Hematopoietic multipotent progenitor cell treated with erythropoietin and hydrocortisone succinate and interleukin-3 and kit ligand, for 4 days (in vitro differentiated cells): Measurements from ENCODE around the gene HSD17B12.
A peak's percentile ranks its signal among the peaks of the same experiment; 100 is the strongest.

Experiments used
- DNase-seq: peaks from one replicate; pipeline ENCODE4 v3.0.0-alpha.2; 2015

Gene HSD17B12

GRCh38 chr11:43812471-43812870 is 131.9 kb downstream of the HSD17B12 start:
- DNase-seq = no peak

GRCh38 chr11:43818220-43818619 is 137.7 kb downstream of the HSD17B12 start:
- DNase-seq = no peak

DNA sequence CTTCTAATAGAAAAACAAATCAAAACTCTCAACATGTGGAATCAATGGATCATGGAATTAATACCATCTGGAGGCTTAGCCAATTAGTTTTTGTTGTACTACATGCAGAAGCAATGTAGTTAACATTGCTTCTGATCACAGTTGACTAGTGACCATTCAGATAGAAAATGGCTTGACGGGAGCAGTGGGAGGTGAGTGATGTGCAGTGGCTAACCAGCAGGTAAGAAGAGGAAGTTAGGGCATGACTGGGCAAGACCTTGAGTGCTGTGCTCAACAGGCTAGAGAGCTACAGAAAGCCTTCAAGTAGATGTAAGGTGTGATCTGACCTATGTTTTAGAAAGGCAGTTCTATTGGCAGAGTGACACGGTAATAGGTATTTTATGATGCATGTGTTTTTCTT is 139.4 kb downstream of the HSD17B12 start:
- DNase-seq = peak; percentile 16

DNA sequence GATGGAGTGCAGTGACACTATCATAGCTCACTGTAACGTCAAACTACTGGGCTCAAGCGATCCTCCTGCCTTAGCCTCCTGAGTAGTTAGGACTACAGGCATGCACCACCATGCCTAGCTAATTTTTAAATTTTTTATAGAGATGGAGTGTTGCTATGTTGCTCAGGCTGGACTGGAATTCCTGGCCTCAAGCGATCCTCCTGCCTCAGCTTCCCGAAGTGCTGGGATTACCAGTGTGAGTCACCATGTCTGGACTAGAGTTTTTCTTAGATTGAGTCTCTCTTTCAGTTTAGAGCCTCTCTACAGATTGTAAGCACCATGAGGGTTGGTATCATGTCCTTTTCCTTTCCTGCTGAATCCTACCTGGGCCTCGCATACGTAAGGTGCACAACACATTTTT is 142.8 kb downstream of the HSD17B12 start:
- no peak for DNase-seq

DNA sequence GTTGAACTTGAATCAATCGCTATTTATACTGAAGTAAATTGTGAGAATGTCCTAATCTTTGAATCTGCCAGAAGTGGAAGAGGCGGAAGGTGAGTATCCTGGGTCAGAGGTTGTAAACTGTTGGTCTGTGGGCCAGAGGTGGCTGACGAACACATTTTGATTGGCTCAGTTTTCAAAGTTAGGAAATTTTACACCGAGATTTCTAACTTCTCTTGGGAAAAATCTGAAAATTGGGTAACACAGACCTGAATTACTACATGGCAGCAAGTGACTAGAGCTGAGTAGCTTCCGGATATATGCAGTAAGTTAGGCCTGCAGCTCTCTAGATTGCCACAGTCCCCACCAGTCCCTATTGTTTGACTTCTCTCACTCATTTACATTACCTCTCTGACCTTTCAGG is 143.3 kb downstream of the HSD17B12 start:
- no peak for DNase-seq

DNA sequence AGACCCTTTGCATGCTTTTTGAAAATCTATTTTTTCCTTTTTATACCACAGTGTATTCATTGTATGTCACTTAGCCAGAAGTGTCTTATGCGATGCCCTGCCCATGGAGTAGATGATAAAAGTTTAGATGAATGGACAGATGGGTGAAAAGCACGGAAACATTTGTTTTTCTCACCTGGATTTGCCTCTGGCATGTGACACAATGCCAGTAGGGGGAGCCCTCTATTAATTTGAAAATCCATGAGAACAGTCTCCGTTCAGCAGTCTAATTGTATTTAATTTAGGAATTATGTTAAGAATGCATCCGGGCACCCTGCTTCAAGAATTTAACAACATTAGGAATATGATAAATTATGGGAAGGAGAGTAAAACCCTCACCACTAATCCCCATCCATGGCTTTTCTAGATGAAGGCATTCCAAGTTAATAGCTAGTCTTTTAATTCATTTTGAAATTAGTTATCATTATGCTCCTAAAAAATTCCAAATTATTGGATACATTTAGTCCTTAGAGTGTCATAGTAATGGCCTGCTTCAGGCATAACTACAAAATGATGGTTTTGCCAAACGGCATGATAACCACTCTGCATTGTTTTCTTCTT is 144.8 kb downstream of the HSD17B12 start:
- DNase-seq = peak; percentile 54

DNA sequence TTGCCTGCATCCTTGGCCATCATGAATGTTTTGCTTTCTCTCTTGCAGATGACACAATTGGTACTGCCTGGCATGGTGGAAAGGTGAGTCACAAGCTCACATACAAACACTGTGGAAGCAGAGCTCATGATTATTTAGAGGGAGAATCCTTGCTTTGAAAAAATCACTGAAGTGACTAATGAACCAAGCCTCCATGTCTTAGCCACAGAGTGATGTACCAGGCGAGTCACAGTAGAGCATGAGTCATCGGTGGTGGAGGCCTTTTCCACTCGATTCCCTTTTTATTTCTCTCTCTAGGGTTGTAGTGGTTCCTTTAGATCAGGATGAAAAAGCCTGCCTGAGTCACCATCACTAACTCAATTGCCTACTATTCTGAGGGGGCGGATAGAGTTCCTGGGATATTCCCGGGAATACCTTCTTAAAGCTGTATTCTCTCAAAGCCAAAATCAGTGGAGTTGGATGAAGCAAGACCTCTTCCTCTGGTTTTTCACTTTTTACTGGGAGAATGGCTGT is 150.4 kb downstream of the HSD17B12 start:
- peak; percentile 17 for DNase-seq

DNA sequence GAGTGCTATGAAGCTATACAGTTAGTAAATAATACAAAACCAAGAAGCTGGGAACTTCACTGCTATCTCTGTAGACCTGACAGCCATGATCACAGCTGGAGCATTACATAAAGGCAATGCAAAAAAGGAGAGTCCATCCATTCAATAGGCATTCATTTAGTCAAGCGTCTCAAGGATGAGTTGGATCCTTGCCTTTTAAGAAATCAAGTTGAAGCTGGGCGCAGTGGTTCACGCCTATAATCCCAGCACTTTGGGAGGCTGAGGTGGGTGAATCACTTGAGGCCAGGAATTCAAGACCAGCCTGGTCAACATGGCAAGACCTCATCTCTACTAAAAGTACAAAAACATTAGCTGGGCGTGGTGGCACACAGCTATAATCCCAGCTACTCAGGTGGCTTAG is 152.0 kb downstream of the HSD17B12 start:
- no peak for DNase-seq

DNA sequence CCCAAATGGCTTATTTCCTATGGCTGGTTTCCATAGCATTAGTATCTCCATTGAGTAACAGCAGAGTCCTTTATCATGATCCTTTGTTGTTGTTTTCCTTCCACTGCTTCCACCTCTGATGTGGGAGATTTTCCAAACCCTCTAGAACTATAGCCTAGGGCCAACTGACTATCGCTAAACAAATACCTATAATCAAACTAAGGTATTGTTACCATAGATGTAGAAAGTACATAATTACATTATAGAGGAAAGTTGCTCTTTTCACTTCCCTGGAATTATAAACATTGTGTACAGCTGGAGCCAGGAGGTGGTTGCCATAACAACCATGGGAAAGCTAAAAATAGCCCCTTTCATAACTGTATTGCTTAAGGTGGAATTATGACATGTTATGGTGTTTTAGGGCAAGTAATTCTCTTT is 153.1 kb downstream of the HSD17B12 start:
- DNase-seq = no peak

- DNase-seq = no peak
Observed at GRCh38 chr11:43834286-43834685, 153.7 kb downstream of the HSD17B12 start.

DNA sequence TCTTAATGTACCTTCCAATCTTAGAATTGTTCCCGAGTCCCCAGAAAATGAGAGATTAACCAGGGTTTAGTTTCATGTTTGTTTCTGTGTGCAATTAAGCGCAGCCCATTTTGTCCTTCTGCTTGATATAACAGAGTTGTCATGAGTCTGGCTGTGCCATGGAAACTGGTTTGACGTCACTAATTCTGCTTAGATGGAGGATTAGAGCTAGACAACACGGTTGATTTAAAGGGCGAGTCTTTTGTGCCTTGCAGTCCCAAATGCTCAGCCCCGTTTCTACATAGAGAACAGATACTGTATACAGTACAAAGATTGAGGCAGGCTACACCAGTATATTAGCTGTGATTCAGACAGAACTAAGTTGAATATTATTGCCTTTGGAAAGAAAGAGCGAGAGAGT is 154.6 kb downstream of the HSD17B12 start:
- no peak for DNase-seq

DNA sequence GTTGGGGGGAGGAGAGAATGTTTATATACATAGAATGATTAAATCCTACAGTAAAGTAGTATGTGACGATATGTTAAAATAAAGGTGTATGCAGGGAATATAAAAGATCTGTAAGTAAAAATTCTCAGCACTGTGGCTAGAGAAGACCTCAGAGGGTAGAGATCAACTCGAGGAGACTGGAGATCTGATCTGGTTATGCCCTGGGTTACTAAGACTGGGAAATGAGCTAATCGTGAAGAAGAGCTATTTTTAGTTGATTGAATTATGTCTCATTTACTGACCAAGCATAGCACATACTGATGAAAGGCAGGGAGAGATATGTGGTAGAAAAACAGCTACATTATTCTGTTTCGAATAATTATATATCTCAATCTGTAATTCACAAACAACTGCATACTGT is 157.3 kb downstream of the HSD17B12 start:
- no peak for DNase-seq

GRCh38 chr11:43842021-43842420 is 161.5 kb downstream of the HSD17B12 start:
- DNase-seq = no peak

GRCh38 chr11:43845816-43846215 is 165.3 kb downstream of the HSD17B12 start:
- no peak for DNase-seq

DNA sequence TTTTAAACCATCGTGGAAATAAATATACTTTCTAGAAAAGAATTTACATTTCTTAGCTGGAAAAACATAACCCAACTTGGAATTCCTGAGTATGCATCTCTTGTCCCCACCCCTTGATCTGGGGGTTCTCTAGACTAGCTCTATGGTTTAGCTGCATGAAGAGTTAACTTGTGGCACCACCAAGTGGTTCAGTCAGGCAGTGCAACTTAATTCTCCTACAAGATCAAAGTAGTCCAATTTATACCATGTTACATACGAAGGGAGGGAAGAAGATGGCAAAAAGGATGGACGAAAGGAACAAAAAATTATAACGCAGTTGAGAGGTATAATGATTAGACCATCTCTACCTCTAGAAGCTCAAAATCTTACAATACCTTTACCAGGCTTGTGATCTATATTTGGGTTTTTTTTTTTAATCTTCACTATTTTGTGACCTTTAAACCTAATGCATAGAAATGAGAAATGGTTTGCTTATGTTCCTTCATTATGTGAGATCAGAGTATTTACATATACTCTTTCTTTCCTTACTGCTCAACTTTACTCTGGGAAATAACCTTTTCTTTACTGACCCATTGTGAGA is 171.6 kb downstream of the HSD17B12 start:
- DNase-seq = peak; percentile 83

GRCh38 chr11:43853781-43854180 is 173.2 kb downstream of the HSD17B12 start:
- DNase-seq = no peak

DNA sequence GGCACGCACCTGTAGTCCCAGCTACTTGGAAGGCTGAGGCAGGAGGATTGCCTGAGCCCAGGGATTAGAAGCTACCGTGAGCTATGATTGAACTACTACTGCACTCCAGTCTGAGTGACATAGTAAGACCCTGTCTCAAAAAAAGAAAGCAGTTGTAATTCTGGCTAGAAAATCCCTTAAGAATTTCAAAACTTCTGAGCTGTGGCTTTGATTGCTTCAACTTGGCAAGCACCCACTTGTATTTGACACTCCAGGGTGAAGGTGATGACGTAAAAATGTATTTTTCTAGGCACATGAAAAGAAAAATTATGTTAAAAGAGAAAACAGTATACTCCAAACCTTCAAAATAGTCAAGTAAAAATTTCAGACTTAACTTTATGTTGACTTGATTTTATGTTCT is 176.5 kb downstream of the HSD17B12 start:
- no peak for DNase-seq

DNA sequence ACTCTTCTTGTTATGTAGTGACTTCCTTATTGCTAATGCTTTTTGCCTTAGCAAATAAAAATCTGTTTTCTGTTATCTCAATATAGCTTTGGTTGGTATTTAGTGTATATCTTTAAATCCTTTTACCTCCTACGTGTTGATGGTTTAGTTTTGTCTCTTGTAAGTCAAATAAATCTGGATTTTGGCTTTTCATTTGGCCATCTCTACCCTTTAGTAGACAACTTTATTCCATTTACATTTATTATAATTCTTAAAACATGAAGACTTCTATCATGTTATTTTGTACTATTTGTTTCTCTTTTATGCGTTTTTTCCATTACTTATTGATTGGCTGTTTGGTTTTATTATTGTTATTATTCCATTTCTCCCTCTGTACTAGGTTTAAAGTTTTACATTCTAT is 180.6 kb downstream of the HSD17B12 start:
- no peak for DNase-seq

- DNase-seq = no peak
Observed at GRCh38 chr11:43866520-43866919, 186.0 kb downstream of the HSD17B12 start.

- no peak for DNase-seq
Observed at GRCh38 chr11:43866969-43867368, 186.4 kb downstream of the HSD17B12 start.

DNA sequence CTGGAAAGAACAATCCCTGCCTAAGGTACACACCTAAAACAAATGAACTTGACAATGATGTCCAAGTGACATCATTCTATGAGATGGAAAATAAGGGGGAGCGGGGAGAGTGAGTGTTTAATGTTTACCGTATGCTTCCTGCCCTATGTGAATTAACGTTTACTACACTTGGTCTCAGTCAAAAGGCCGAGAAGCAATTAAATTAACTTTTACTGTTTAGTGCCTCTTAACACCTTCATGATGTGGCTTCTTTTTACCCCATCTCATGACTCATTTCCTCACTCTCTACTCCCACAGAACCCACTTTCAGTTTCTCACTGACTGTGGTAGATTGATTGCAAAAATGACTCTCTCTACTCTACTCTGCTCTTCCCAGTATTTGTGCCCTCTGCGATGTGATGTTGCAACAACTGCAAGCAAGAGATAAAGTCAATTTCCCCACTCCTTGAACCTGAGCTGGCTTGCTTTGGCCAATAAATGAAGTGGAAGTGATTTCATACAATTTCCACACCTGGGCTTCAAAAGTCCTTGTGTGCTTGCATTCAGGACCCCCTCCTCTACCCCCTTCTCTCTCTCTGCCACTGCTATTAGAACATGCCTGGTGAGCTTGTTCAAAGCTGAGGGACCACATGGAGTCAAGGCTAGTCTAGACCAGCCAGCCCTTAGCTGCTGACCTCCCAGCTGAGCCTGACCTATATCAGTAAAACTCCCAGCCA is 188.5 kb downstream of the HSD17B12 start:
- peak; percentile 94 for DNase-seq

GRCh38 chr11:43871051-43871450 is 190.5 kb downstream of the HSD17B12 start:
- DNase-seq = no peak

GRCh38 chr11:43872995-43873394 is 192.5 kb downstream of the HSD17B12 start:
- no peak for DNase-seq

DNA sequence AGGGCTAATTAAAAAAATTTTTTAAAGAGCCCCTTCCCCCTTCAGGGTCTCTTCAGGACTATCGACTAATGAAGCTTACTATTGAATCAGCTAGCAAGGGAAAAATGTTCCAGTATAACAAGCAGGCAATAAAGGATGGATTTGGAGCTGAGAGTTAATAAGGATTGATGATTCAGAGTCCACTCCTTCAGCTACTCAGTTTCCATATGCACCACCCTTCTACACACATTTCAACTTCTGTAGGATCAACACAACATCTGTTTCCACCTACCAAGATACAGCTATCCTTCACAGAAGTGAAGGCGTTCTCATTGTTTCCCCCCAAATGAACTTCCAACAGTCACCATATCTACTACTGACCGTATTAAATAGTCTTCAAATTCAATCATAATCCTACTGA is 193.5 kb downstream of the HSD17B12 start:
- no peak for DNase-seq
